Astrocyte (in vitro differentiated cells and primary cell): ENCODE results near the gene DBF4B.

Experiments
- CTCF ChIP-seq: IDR thresholded peaks from 2 replicates; pipeline ENCODE4 v1.5.1; 2011; ENCODE audit warnings: low read depth, mild to moderate bottlenecking, inconsistent platforms, low read length, moderate library complexity; ENCODE audit not compliant: insufficient read depth
- EZH2 ChIP-seq: IDR thresholded peaks from 2 replicates; pipeline ENCODE4 v1.6.1; 2012; ENCODE audit warnings: mild to moderate bottlenecking, low read length, inconsistent platforms; ENCODE audit not compliant: insufficient read depth

DNA sequence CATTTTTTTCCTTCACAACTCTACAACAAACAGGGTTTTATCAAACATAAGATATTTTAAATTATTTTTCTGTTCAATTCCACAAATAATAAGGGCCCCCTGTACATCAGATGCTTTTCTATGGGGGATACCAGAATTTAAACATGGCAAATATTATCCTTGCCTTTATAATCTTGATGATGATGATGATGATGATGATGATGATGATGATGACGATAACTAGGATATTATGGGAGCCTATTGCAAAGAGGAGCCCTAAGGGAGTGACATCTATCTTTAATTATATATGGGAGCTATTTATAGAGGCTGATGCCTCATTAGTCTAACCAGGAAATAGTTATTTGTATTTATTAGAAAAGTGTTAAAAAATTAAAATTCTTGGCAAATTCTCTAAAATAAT, 45.4 kb upstream of the DBF4B start:
- TF ChIP-seq CTCF, result no peak
- TF ChIP-seq EZH2, result no peak
